ENCODE measurements around the gene GOLGA8Q. TPM values are rescaled to one million over a fixed set of nuclear protein-coding genes. Genes with fewer than 3 reads are reported as not detected.
A peak's percentile ranks its signal among the peaks of the same experiment; 100 is the strongest.
"Not testable (repeated sequence)": the region's sequence is repeated elsewhere in the genome, so short reads cannot be mapped to it uniquely, and the experiment has no call there.

Gene GOLGA8Q
- 1 to 10 TPM; 1.2 to 7.4 (median 2.7) TPM for total RNA-seq

GRCh38 chr15:30551750-30552149, at the start of gene GOLGA8Q:
Gene GOLGA8Q (plus strand): TSS chr15:30552050. CDS start chr15:30552078, 28 bp downstream.
- 90% methylated on average over 6 of the region's 9 CpGs; no CpG with 5 or more reads in 1 of the 2 donors for WGBS, 2 donors
- not testable (repeated sequence) for H3K36me3 ChIP-seq; H3K4me1 ChIP-seq; H3K27ac ChIP-seq; H3K27me3 ChIP-seq; DNase-seq (ENCODE audit: low spot score in 2 of 2); H3K9me3 ChIP-seq; H3K4me3 ChIP-seq

GRCh38 chr15:30502904-30503781, 48.7 kb upstream of the GOLGA8Q start:
- not testable (repeated sequence) for H3K9me3 ChIP-seq; H3K27me3 ChIP-seq; DNase-seq (ENCODE audit: low spot score in 2 of 2); H3K4me1 ChIP-seq; H3K4me3 ChIP-seq; H3K36me3 ChIP-seq
- peak overlapping the region in 1 of 4 donors; percentile 63 for H3K27ac ChIP-seq
- WGBS, 2 donors, result 99% methylated on average over 6 of the region's 11 CpGs; no CpG with 5 or more reads in 1 of the 2 donors

- not testable (repeated sequence) for H3K9me3 ChIP-seq; H3K4me3 ChIP-seq; H3K27me3 ChIP-seq; H3K4me1 ChIP-seq; H3K27ac ChIP-seq; H3K36me3 ChIP-seq; DNase-seq (ENCODE audit: low spot score in 2 of 2)
- WGBS, 2 donors, result 62 to 64% methylated on average over 2 to 4 of the region's 5 CpGs
Measured at GRCh38 chr15:30504162-30504843, 47.5 kb upstream of the GOLGA8Q start.

- not testable (repeated sequence) for H3K9me3 ChIP-seq; H3K27ac ChIP-seq; H3K4me3 ChIP-seq; H3K4me1 ChIP-seq; DNase-seq (ENCODE audit: low spot score in 2 of 2); H3K36me3 ChIP-seq; H3K27me3 ChIP-seq
- whole genome bisulfite sequencing, 2 donors, result no CpG with 5 or more reads among the region's 4 CpGs
Measured at GRCh38 chr15:30514545-30514944, 37.3 kb upstream of the GOLGA8Q start.

GRCh38 chr15:30523453-30524243, 28.2 kb upstream of the GOLGA8Q start:
- not testable (repeated sequence) for H3K27me3 ChIP-seq; H3K36me3 ChIP-seq; H3K27ac ChIP-seq; H3K4me3 ChIP-seq; H3K4me1 ChIP-seq; H3K9me3 ChIP-seq; DNase-seq (ENCODE audit: low spot score in 2 of 2)
- WGBS, 2 donors, result 52 to 89% methylated on average over 2 of the region's 7 CpGs

GRCh38 chr15:30525912-30526311, 25.9 kb upstream of the GOLGA8Q start:
- DNase-seq (ENCODE audit: low spot score in 2 of 2); H3K36me3 ChIP-seq: not testable (repeated sequence)
- 86% methylated on average over 1 of the region's 4 CpGs; no CpG with 5 or more reads in 1 of the 2 donors for WGBS, 2 donors

GRCh38 chr15:30529049-30529448, 22.8 kb upstream of the GOLGA8Q start:
- not testable (repeated sequence) for H3K4me3 ChIP-seq; H3K4me1 ChIP-seq; H3K36me3 ChIP-seq; H3K27ac ChIP-seq; H3K9me3 ChIP-seq; H3K27me3 ChIP-seq; DNase-seq (ENCODE audit: low spot score in 2 of 2)
- no CpG with 5 or more reads among the region's 3 CpGs for WGBS, 2 donors

More at GRCh38 chr15:30525912-30526311, 25.9 kb upstream of the GOLGA8Q start:
- not testable (repeated sequence) for H3K27ac ChIP-seq, H3K4me3 ChIP-seq, H3K9me3 ChIP-seq, H3K27me3 ChIP-seq, H3K4me1 ChIP-seq

GRCh38 chr15:30566949-30567348, 15.1 kb downstream of the GOLGA8Q start:
- DNase-seq (ENCODE audit: low spot score in 2 of 2), result not testable (repeated sequence)
- TF ChIP-seq CTCF (IDR thresholded peaks at IDR 0.05), result peak; percentile 7 to 39 (median 30)

GRCh38 chr15:30573012-30573491, 21.2 kb downstream of the GOLGA8Q start:
- peak overlapping the region in 1 of 4 donors; percentile 33 for H3K4me3 ChIP-seq
- H3K4me1 ChIP-seq; H3K9me3 ChIP-seq; DNase-seq (ENCODE audit: low spot score in 2 of 2); H3K27me3 ChIP-seq; H3K27ac ChIP-seq; H3K36me3 ChIP-seq: not testable (repeated sequence)
- no CpG with 5 or more reads among the region's 38 CpGs for WGBS, 2 donors

More at GRCh38 chr15:30566949-30567348, 15.1 kb downstream of the GOLGA8Q start:
- not testable (repeated sequence) for H3K4me1 ChIP-seq, H3K36me3 ChIP-seq, H3K4me3 ChIP-seq, H3K9me3 ChIP-seq, H3K27ac ChIP-seq, H3K27me3 ChIP-seq
- WGBS, 2 donors, result 20% methylated on average over 1 of the region's 6 CpGs; no CpG with 5 or more reads in 1 of the 2 donors

- H3K27me3 ChIP-seq; DNase-seq (ENCODE audit: low spot score in 2 of 2); H3K9me3 ChIP-seq; H3K36me3 ChIP-seq; H3K4me3 ChIP-seq; H3K4me1 ChIP-seq; H3K27ac ChIP-seq: not testable (repeated sequence)
- WGBS, 2 donors, result no CpG with 5 or more reads among the region's 6 CpGs
Measured at GRCh38 chr15:30579394-30579970, 27.6 kb downstream of the GOLGA8Q start.

- not testable (repeated sequence) for H3K4me3 ChIP-seq; H3K27ac ChIP-seq; DNase-seq (ENCODE audit: low spot score in 2 of 2); H3K27me3 ChIP-seq; H3K9me3 ChIP-seq; H3K4me1 ChIP-seq; H3K36me3 ChIP-seq
- no CpG with 5 or more reads among the region's 4 CpGs for WGBS, 2 donors
Measured at GRCh38 chr15:30580716-30581115, 28.9 kb downstream of the GOLGA8Q start.
